CD4-positive, alpha-beta T cell treated with Interleukin-4 for 1 hour (primary cell): ENCODE measurements around the gene IL6ST.

Source experiments
- DNase-seq, 2 donors: peaks; one replicate each; pipeline ENCODE4 v3.0.0-alpha.2; 2020 to 2022

The IL6ST gene

GRCh38 chr5:55894135-55894534 lies 100.6 kb downstream of the IL6ST start:
- DNase-seq = no peak

GRCh38 chr5:55892479-55892878 lies 102.3 kb downstream of the IL6ST start:
- DNase-seq = no peak

- DNase-seq = no peak
These were observed 106.6 kb downstream of the IL6ST start for GRCh38 chr5:55888205-55888604.

- no peak for DNase-seq
These were observed 109.4 kb downstream of the IL6ST start for GRCh38 chr5:55885359-55885758.
